22Rv1 (cell line): ENCODE results near the gene ELMOD1.

Experiments used
- CTCF ChIP-seq: fragments of 450-650 bp; IDR thresholded peaks from 2 replicates; pipeline ENCODE4 v1.5.1; 2017; ENCODE audit warnings: mild to moderate bottlenecking
- ZFX ChIP-seq: fragments of 450-650 bp; IDR thresholded peaks from 2 replicates; pipeline ENCODE4 v1.6.1; 2017; ENCODE audit warnings: antibody characterized with exemption, borderline replicate concordance

- TF ChIP-seq CTCF: no peak
- no peak for TF ChIP-seq ZFX
These were observed 91.6 kb downstream of the ELMOD1 start for GRCh38 chr11:107682572-107682971.
